HepG2 (cell line): ENCODE data around the gene ITIH6. TPM values are rescaled to one million over a fixed set of nuclear protein-coding genes. Genes with fewer than 3 reads are reported as not detected.

ENCODE experiments used
- ATAC-seq: fragments of 200-7000 bp; cut with Tn5 transposase; 3 replicates; pipeline ENCODE4 v1.9.1; 2020; ENCODE audit warnings: mild to moderate bottlenecking, moderate library complexity
- BruUV-seq: library from RNA; stranded (reverse); fragments of 400-500 nt; replicated peaks from 2 replicates; lab custom pipeline; 2021; lab: Mats Ljungman, UMichigan
- CTCF ChIA-PET: fragments of 300-600 bp; formaldehyde crosslinking; extraction: SDS; loops from one replicate; lab custom pipeline; 2021; ENCODE audit warnings: low total read pairs, inconsistent platforms, low intra/inter-chr PET ratio; lab: Yijun Ruan, JAX
- POLR2A ChIA-PET: fragments of 350-600 bp; sonication (Branson Sonifier 250); formaldehyde crosslinking; loops from one replicate; lab custom pipeline; 2020; ENCODE audit warnings: antibody characterized with exemption, inconsistent platforms; lab: Yijun Ruan, JAX
- DNase-seq: peaks from one replicate; pipeline ENCODE4 v3.0.0-alpha.2; 2015; ENCODE audit warnings: low spot score
- FAIRE-seq: peaks from 3 replicates; lab custom pipeline; 2011; peaks lifted over from hg19 to GRCh38; lab: Jason Lieb, UNC
- H2AFZ ChIP-seq: one replicate; pipeline ENCODE4 v1.6.1; 2011; ENCODE audit warnings: low read length, inconsistent platforms
- H3K27ac ChIP-seq: fragments of 300-600 bp; 3 replicates; pipeline ENCODE4 v1.8.0; 2011; ENCODE audit warnings: mixed run types, mild to moderate bottlenecking, mixed read lengths, low read length, inconsistent platforms; ENCODE audit not compliant: insufficient read depth; ENCODE audit errors: extremely low read length
- H3K27me3 ChIP-seq, 2 experiments: fragments of 200-600 bp in 1 of 2; 2 replicates in 1 of 2; 3 replicates in 1 of 2; pipeline versions ENCODE4 v1.6.0 to v1.8.0; 2011; ENCODE audit warnings: low read length in 2 of 2, mild to moderate bottlenecking in 2 of 2, moderate library complexity in 2 of 2, inconsistent platforms in 1 of 2; ENCODE audit not compliant: insufficient read depth in 2 of 2, control insufficient read depth in 1 of 2
- H3K36me3 ChIP-seq, 2 experiments: fragments of 200-600 bp in 1 of 2; replicated peaks in 1 of 2; 2 replicates in 1 of 2; 3 replicates in 1 of 2; pipeline versions ENCODE4 v1.5.1 to v1.8.0; 2011; ENCODE audit warnings: low read length in 2 of 2, inconsistent platforms in 1 of 2; ENCODE audit not compliant: insufficient read depth in 2 of 2, control insufficient read depth in 1 of 2
- H3K4me1 ChIP-seq: 2 replicates; pipeline ENCODE4 v1.5.1; 2012; ENCODE audit warnings: low read length, inconsistent platforms; ENCODE audit not compliant: insufficient read depth
- H3K4me2 ChIP-seq: 2 replicates; pipeline ENCODE4 v1.6.0; 2011; ENCODE audit warnings: low read depth, low read length, inconsistent platforms
- H3K4me3 ChIP-seq, 3 experiments: fragments of 200-600 bp in 1 of 3; sonication (generic), shearing (Covaris generic) in 1 of 3; replicated peaks in 1 of 3; 2 replicates each; pipeline ENCODE4 v1.5.1; 2011 to 2016; ENCODE audit warnings: low read length in 3 of 3, inconsistent platforms in 2 of 3, low read depth in 2 of 3, mild to moderate bottlenecking in 2 of 3, control low read depth in 1 of 3, mixed read lengths in 1 of 3; ENCODE audit not compliant: insufficient read depth in 1 of 3
- H3K79me2 ChIP-seq: one replicate; pipeline ENCODE4 v1.6.1; 2011; ENCODE audit warnings: low read length, inconsistent platforms; ENCODE audit not compliant: insufficient read depth
- H3K9ac ChIP-seq: 2 replicates; pipeline ENCODE4 v1.6.0; 2011; ENCODE audit warnings: mild to moderate bottlenecking, low read depth, low read length, inconsistent platforms; ENCODE audit not compliant: insufficient read depth
- H3K9me3 ChIP-seq: 2 replicates; pipeline ENCODE4 v1.5.1; 2012; ENCODE audit warnings: mild to moderate bottlenecking, low read length
- H4K20me1 ChIP-seq: 2 replicates; pipeline ENCODE4 v1.6.0; 2011; ENCODE audit warnings: inconsistent platforms, mild to moderate bottlenecking, low read length, moderate library complexity; ENCODE audit not compliant: insufficient read depth
- FIP1L1 ChIP-seq: fragments of 200-400 bp; formaldehyde crosslinking; IDR thresholded peaks from 2 replicates; pipeline ENCODE4 v1.6.1; 2018; ENCODE audit warnings: low read depth, mild to moderate bottlenecking, low read length, moderate library complexity, borderline replicate concordance; ENCODE audit not compliant: insufficient read depth
- HMG20B ChIP-seq: conservative IDR thresholded peaks from 2 replicates; pipeline ENCODE4 v1.6.1; 2016; ENCODE audit warnings: missing genetic modification reagents, missing compliant biosample characterization
- KLF12 ChIP-seq: sonication (generic); formaldehyde crosslinking; IDR thresholded peaks from 2 replicates; pipeline ENCODE4 v1.4.0; 2020; ENCODE audit warnings: missing genetic modification reagents, borderline replicate concordance
- MLLT10 ChIP-seq: sonication (generic); formaldehyde crosslinking; IDR thresholded peaks from 2 replicates; pipeline ENCODE4 v1.4.0; 2020; ENCODE audit warnings: missing genetic modification reagents
- ONECUT2 ChIP-seq: sonication (generic); formaldehyde crosslinking; IDR thresholded peaks from 2 replicates; pipeline ENCODE4 v1.4.0; 2020; ENCODE audit warnings: missing genetic modification reagents
- RAD51 ChIP-seq: fragments of 450-650 bp; IDR thresholded peaks from 2 replicates; pipeline ENCODE4 v1.6.1; 2016; ENCODE audit warnings: borderline replicate concordance
- SALL1 ChIP-seq: sonication (generic); formaldehyde crosslinking; IDR thresholded peaks from 2 replicates; pipeline ENCODE4 v1.8.0; 2022; ENCODE audit warnings: mild to moderate bottlenecking, missing genetic modification reagents
- SSRP1 ChIP-seq: IDR thresholded peaks from 2 replicates; pipeline ENCODE4 v1.6.1; 2016; ENCODE audit warnings: control low read depth
- TBL1XR1 ChIP-seq: fragments of 150-350 bp; IDR thresholded peaks from 2 replicates; pipeline ENCODE4 v1.6.1; 2014; ENCODE audit warnings: borderline replicate concordance, low read length; ENCODE audit not compliant: partially characterized antibody
- ZNF101 ChIP-seq: sonication (generic); formaldehyde crosslinking; IDR thresholded peaks from 2 replicates; pipeline ENCODE4 v1.4.0; 2020; ENCODE audit warnings: mild to moderate bottlenecking, low read depth, missing genetic modification reagents, borderline replicate concordance
- ZNF264 ChIP-seq: sonication (generic); formaldehyde crosslinking; IDR thresholded peaks from 2 replicates; pipeline ENCODE4 v1.4.0; 2020; ENCODE audit warnings: missing genetic modification reagents
- ZNF619 ChIP-seq: sonication (generic); formaldehyde crosslinking; IDR thresholded peaks from 2 replicates; pipeline ENCODE4 v1.4.0; 2020; ENCODE audit warnings: mild to moderate bottlenecking, missing genetic modification reagents
- ZNF703 ChIP-seq: sonication (generic); formaldehyde crosslinking; IDR thresholded peaks from 2 replicates; pipeline ENCODE4 v1.5.1; 2020; ENCODE audit warnings: missing genetic modification reagents, mild to moderate bottlenecking, moderate library complexity, borderline replicate concordance
- WGBS: methylation state at CpG from one replicate; pipeline ENCODE4 v1.1.6; 2017; ENCODE audit warnings: low lambda C conversion rate; 5-methylcytosine and 5-hydroxymethylcytosine counted together
- in situ Hi-C: cut with HindIII; loops from 2 replicates; pipeline ENCODE4 v1.10.0; 2017; ENCODE audit warnings: low pct_unique_long_range_greater_than_20kb; ENCODE audit not compliant: extremely low pct_ligation_motif_present
- intact Hi-C: fragments of 100-400 bp; cut with micrococcal nuclease; formaldehyde crosslinking; loops from one replicate; pipeline ENCODE4 v1.10.0; 2022; ENCODE audit not compliant: unreplicated experiment
- polyA plus RNA-seq, 8 experiments: library from polyadenylated mRNA; depleted of rRNA in 3 of 8; stranded (reverse) in 7 of 8; unstranded in 1 of 8; fragments of >200 nt; fragmentation: Illumina TruSeq in 4 of 8; extraction: Trizol in 4 of 8; gene quantifications; 2 replicates each; pipeline versions ENCODE4 v1.2.1 to v1.2.3, GENCODE V29; 2011 to 2016; ENCODE audit warnings: low read depth in 4 of 8, missing spikeins in 1 of 8, mixed read lengths in 1 of 8; ENCODE audit not compliant: insufficient read depth in 1 of 8
- total RNA-seq, 5 experiments: library from RNA; depleted of rRNA; stranded (reverse); fragments of >200 nt; fragmentation: Illumina TruSeq; extraction: Trizol; gene quantifications; 2 replicates each; pipeline ENCODE4 v1.2.3, GENCODE V29; 2016; ENCODE audit warnings: low read depth in 1 of 5
- TF ChIP-seq, protein P1 (sequence below): sonication (generic); formaldehyde crosslinking; IDR thresholded peaks from 2 replicates; pipeline ENCODE4 v1.4.0; 2020; ENCODE audit warnings: missing genetic modification reagents
- TF ChIP-seq, protein P2 (sequence below): sonication (generic); formaldehyde crosslinking; IDR thresholded peaks from 2 replicates; pipeline ENCODE4 v1.5.0; 2020; ENCODE audit warnings: missing genetic modification reagents, mild to moderate bottlenecking, borderline replicate concordance
- TF ChIP-seq, protein P3 (sequence below): sonication (generic); formaldehyde crosslinking; IDR thresholded peaks from 2 replicates; pipeline ENCODE4 v1.5.1; 2020; ENCODE audit warnings: mild to moderate bottlenecking, missing genetic modification reagents

Gene ITIH6
- total and polyA plus RNA-seq, 2 of the 13 experiments (the other 11 are each of a cell fraction or from before 2014, with no cell fraction given): not detected

DNA sequence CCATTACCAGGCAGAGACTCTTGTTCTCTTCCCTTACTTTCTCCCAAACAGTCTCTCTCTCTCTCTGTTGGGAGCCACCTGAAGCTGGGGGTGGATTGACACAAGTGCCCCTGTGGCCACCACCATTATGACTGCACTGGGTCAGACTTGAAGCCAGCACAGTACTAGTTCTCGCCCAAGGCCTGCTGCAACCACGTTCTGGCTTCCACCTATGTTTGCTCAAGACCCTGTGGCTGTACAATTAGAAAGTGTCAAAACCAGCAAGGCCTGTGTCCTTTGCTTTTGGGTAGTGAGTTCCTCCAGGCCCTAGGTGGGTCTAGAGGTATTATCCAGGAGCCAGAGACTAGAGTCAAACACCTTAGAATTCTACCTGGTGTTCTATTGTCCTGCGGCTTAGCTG is 40.5 kb upstream of the ITIH6 start:
- Histone ChIP-seq H3K79me2 (no peaks in the 10 kb centered on the region), H3K9me3 (no peaks in the 10 kb centered on the region), H3K36me3 (no peaks in the 10 kb centered on the region), H4K20me1 (no peaks in the 10 kb centered on the region), H2AFZ (no peak overlapping the region), H3K27ac (no peak overlapping the region), H3K27me3 (no peaks in the 10 kb centered on the region), H3K4me1 (no peaks in the 10 kb centered on the region), H3K9ac (no peak overlapping the region), H3K4me2 (no peak overlapping the region)
- ATAC-seq: no peak
- CTCF ChIA-PET: no interaction called here
- in situ Hi-C loops: no loop called here
- BruUV-seq: no TSS peak
- FAIRE-seq: no peak
- TF ChIP-seq KLF12: no peak
- no peak for TF ChIP-seq ZNF264
- TF ChIP-seq, protein P1, sequence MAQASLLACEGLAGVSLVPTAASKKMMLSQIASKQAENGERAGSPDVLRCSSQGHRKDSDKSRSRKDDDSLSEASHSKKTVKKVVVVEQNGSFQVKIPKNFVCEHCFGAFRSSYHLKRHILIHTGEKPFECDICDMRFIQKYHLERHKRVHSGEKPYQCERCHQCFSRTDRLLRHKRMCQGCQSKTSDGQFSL (CRISPR knock-in tag): no peak
- no peak for TF ChIP-seq SALL1 (CRISPR knock-in tag)
- TF ChIP-seq, all 625 proteins: peak for 0
- H3K4me3 ChIP-seq: no peak overlapping the region
- no peak for DNase-seq
- WGBS: no CpG with 5 or more reads among the region's 3 CpGs
- POLR2A ChIA-PET: no interaction called here
- intact Hi-C loops: no loop called here

DNA sequence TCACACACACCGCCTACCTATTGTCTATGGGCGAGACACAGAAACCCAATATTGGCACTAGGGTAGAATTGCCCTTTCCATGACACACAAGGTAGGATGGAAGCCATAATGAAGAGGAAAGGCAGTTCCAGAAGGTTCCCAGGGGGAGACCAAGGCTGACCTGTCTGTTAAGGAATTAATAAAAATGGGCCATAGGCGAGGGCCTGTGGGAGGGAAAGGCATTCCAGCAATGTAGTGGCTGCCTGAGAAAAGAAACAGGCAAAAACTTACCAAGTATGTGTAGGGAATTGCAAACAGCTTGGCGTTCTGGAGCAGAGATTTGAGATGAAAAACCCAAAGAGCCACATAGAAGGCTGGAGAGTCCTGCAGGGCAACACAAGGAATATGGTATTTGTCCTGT is 28.5 kb upstream of the ITIH6 start:
- Histone ChIP-seq H3K27ac (no peak overlapping the region), H3K79me2 (no peaks in the 10 kb centered on the region), H3K4me1 (no peaks in the 10 kb centered on the region), H3K4me3 (no peak overlapping the region), H3K4me2 (no peak overlapping the region), H3K9ac (no peak overlapping the region), H4K20me1 (no peaks in the 10 kb centered on the region), H3K9me3 (no peaks in the 10 kb centered on the region), H2AFZ (no peak overlapping the region), H3K36me3 (no peaks in the 10 kb centered on the region), H3K27me3 (no peaks in the 10 kb centered on the region)
- ChIA-PET POLR2A (no interaction called here), CTCF (interaction anchor here (1.8 kb wide), 1 partner anchor 231 kb away, joined by 6 read pairs; no protein-coding TSS in a partner anchor)
- BruUV-seq: no TSS peak
- DNase-seq (no peak), ATAC-seq (no peak), FAIRE-seq (no peak)
- in situ Hi-C loops: no loop called here
- intact Hi-C loops: loop anchor here (5.0 kb wide), 1 partner anchor 231 kb away; no protein-coding TSS in a partner anchor
- WGBS: 26% methylated on average over 4 of the region's 4 CpGs
- TF ChIP-seq, protein P2, sequence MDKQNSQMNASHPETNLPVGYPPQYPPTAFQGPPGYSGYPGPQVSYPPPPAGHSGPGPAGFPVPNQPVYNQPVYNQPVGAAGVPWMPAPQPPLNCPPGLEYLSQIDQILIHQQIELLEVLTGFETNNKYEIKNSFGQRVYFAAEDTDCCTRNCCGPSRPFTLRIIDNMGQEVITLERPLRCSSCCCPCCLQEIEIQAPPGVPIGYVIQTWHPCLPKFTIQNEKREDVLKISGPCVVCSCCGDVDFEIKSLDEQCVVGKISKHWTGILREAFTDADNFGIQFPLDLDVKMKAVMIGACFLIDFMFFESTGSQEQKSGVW (CRISPR knock-in tag): no peak
- no peak for TF ChIP-seq ZNF619 (CRISPR knock-in tag)
- TF ChIP-seq SSRP1 (CRISPR knock-in tag): no peak
- no peak for TF ChIP-seq MLLT10
- no peak for TF ChIP-seq HMG20B (CRISPR knock-in tag)
- TF ChIP-seq ZNF703 (CRISPR knock-in tag): no peak
- TF ChIP-seq RAD51: no peak
- TF ChIP-seq FIP1L1: no peak
- TF ChIP-seq TBL1XR1: no peak
- no peak for TF ChIP-seq ZNF101
- no peak for TF ChIP-seq ONECUT2 (CRISPR knock-in tag)
- TF ChIP-seq, protein P3, sequence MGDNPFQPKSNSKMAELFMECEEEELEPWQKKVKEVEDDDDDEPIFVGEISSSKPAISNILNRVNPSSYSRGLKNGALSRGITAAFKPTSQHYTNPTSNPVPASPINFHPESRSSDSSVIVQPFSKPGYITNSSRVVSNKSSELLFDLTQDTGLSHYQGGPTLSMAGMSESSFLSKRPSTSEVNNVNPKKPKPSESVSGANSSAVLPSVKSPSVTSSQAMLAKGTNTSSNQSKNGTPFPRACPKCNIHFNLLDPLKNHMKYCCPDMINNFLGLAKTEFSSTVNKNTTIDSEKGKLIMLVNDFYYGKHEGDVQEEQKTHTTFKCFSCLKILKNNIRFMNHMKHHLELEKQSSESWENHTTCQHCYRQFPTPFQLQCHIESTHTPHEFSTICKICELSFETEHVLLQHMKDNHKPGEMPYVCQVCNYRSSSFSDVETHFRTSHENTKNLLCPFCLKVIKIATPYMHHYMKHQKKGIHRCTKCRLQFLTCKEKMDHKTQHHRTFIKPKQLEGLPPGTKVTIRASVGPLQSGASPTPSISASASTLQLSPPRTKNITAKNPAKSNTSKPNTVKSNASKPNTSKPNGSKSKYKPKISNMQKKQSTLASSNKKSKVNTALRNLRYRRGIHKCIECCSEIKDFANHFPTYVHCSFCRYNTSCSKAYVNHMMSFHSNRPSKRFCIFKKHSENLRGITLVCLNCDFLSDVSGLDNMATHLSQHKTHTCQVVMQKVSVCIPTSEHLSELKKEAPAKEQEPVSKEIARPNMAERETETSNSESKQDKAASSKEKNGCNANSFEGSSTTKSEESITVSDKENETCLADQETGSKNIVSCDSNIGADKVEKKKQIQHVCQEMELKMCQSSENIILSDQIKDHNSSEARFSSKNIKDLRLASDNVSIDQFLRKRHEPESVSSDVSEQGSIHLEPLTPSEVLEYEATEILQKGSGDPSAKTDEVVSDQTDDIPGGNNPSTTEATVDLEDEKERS (CRISPR knock-in tag): no peak
